Measurements from ENCODE around the gene ALX4. TPM values are rescaled to one million over a fixed set of nuclear protein-coding genes. Genes with fewer than 3 reads are reported as not detected.

The ALX4 gene
- total and polyA plus RNA-seq, 2 experiments from 2014 or later, result not detected

DNA sequence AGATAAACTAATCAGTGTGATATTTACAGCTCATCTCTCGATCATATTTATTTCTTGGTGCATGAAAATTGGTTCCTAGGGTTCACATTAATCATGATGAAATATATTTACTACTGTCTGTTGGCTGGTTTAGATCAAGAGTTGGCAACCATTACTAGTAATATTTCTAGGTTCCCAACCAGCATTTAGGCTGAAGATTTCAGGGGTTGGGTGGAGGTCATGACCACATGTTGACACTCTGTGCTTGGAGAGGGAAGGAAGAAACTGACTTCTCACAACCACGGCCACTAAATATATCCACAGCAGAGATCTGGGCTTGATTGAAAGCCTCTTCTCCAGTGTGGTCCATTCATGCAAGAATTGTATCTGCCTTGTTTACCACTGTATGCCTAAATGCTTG, 87.9 kb downstream of the ALX4 start:
- H3F3A ChIP-seq (replicated peaks; ENCODE audit: low read depth), result no peaks in the 10 kb centered on the region
- no peaks in the 10 kb centered on the region for H3K27me3 ChIP-seq (ENCODE audit: insufficient read depth)
- H3K27me3 Mint-ChIP-seq (ENCODE audit: insufficient read depth, low read depth, poor library complexity), result no peaks in the 10 kb centered on the region
- H4K20me1 ChIP-seq (replicated peaks; ENCODE audit: insufficient read depth), result no peaks in the 10 kb centered on the region
- no peak overlapping the region for H3K27ac Mint-ChIP-seq
- H3K9me3 Mint-ChIP-seq, result no peaks in the 10 kb centered on the region
- no peaks in the 10 kb centered on the region for H3K79me2 ChIP-seq (replicated peaks; ENCODE audit: insufficient read depth)
- H3K4me1 Mint-ChIP-seq, result no peaks in the 10 kb centered on the region
- no peaks in the 10 kb centered on the region for H3K36me3 Mint-ChIP-seq (ENCODE audit: low read depth)
- no peak overlapping the region for H2AFZ ChIP-seq
- no peak overlapping the region for H3K4me3 ChIP-seq
- no peaks in the 10 kb centered on the region; the same call in 1 of the 2 replicates for H3K9me2 ChIP-seq (ENCODE audit: insufficient read depth)
- TF ChIP-seq ZNF331 (CRISPR knock-in tag; IDR thresholded peaks at IDR 0.05; ENCODE audit: low read depth) (no peak), JUNB (IDR thresholded peaks at IDR 0.05; ENCODE audit: unreplicated experiment) (no peak), STAT1 (IDR thresholded peaks at IDR 0.05; ENCODE audit: unreplicated experiment) (no peak)
- TF ChIP-seq, protein P1, sequence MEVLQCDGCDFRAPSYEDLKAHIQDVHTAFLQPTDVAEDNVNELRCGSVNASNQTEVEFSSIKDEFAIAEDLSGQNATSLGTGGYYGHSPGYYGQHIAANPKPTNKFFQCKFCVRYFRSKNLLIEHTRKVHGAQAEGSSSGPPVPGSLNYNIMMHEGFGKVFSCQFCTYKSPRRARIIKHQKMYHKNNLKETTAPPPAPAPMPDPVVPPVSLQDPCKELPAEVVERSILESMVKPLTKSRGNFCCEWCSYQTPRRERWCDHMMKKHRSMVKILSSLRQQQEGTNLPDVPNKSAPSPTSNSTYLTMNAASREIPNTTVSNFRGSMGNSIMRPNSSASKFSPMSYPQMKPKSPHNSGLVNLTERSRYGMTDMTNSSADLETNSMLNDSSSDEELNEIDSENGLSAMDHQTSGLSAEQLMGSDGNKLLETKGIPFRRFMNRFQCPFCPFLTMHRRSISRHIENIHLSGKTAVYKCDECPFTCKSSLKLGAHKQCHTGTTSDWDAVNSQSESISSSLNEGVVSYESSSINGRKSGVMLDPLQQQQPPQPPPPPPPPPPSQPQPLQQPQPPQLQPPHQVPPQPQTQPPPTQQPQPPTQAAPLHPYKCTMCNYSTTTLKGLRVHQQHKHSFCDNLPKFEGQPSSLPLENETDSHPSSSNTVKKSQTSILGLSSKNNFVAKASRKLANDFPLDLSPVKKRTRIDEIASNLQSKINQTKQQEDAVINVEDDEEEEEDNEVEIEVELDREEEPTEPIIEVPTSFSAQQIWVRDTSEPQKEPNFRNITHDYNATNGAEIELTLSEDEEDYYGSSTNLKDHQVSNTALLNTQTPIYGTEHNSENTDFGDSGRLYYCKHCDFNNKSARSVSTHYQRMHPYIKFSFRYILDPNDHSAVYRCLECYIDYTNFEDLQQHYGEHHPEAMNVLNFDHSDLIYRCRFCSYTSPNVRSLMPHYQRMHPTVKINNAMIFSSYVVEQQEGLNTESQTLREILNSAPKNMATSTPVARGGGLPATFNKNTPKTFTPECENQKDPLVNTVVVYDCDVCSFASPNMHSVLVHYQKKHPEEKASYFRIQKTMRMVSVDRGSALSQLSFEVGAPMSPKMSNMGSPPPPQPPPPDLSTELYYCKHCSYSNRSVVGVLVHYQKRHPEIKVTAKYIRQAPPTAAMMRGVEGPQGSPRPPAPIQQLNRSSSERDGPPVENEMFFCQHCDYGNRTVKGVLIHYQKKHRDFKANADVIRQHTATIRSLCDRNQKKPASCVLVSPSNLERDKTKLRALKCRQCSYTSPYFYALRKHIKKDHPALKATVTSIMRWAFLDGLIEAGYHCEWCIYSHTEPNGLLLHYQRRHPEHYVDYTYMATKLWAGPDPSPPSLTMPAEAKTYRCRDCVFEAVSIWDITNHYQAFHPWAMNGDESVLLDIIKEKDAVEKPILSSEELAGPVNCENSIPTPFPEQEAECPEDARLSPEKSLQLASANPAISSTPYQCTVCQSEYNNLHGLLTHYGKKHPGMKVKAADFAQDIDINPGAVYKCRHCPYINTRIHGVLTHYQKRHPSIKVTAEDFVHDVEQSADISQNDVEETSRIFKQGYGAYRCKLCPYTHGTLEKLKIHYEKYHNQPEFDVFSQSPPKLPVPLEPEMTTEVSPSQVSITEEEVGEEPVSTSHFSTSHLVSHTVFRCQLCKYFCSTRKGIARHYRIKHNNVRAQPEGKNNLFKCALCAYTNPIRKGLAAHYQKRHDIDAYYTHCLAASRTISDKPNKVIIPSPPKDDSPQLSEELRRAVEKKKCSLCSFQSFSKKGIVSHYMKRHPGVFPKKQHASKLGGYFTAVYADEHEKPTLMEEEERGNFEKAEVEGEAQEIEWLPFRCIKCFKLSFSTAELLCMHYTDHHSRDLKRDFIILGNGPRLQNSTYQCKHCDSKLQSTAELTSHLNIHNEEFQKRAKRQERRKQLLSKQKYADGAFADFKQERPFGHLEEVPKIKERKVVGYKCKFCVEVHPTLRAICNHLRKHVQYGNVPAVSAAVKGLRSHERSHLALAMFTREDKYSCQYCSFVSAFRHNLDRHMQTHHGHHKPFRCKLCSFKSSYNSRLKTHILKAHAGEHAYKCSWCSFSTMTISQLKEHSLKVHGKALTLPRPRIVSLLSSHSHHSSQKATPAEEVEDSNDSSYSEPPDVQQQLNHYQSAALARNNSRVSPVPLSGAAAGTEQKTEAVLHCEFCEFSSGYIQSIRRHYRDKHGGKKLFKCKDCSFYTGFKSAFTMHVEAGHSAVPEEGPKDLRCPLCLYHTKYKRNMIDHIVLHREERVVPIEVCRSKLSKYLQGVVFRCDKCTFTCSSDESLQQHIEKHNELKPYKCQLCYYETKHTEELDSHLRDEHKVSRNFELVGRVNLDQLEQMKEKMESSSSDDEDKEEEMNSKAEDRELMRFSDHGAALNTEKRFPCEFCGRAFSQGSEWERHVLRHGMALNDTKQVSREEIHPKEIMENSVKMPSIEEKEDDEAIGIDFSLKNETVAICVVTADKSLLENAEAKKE (CRISPR knock-in tag; IDR thresholded peaks at IDR 0.05), result no peak
- no peak overlapping the region for H3K4me2 ChIP-seq
- H3K4me1 ChIP-seq (ENCODE audit: insufficient read depth), result no peaks in the 10 kb centered on the region
- ATAC-seq (no peak), DNase-seq (ENCODE audit: low spot score) (no peak)
- no peak overlapping the region for H3K4me3 Mint-ChIP-seq
- H3K36me3 ChIP-seq (ENCODE audit: insufficient read depth), result no peaks in the 10 kb centered on the region
- no peak overlapping the region for H3K27ac ChIP-seq (ENCODE audit: low read depth)

DNA sequence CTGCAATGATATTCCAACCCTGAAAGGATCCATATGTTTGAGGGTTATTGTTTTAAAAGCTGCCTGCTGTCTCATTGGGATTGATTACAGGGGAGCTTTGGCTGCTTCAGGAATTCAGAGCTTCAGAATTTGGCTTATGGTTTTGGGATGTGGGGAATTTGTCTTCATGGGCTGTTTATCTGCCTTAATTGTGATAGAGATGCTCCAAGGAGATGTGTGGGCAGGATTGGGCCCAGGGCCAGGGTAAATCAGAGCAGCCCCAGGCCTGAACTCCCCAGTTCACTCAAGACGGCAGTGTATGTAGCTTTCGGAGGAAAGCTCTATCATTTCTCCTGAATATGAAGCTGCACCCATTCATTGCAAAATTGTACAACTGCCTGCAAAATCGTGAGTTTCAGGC, 88.5 kb downstream of the ALX4 start:
- Mint-ChIP-seq H3K4me1 (no peaks in the 10 kb centered on the region), H3K27me3 (ENCODE audit: insufficient read depth, low read depth, poor library complexity) (no peaks in the 10 kb centered on the region), H3K27ac (no peak overlapping the region), H3K9me3 (no peaks in the 10 kb centered on the region), H3K36me3 (ENCODE audit: low read depth) (no peaks in the 10 kb centered on the region), H3K4me3 (no peak overlapping the region)
- no peaks in the 10 kb centered on the region for H4K20me1 ChIP-seq (replicated peaks; ENCODE audit: insufficient read depth)
- H3K79me2 ChIP-seq (replicated peaks; ENCODE audit: insufficient read depth), result no peaks in the 10 kb centered on the region
- no peak overlapping the region for H3K4me2 ChIP-seq
- ATAC-seq (no peak), DNase-seq (ENCODE audit: low spot score) (no peak)
- no peak overlapping the region for H2AFZ ChIP-seq
- H3K27ac ChIP-seq (ENCODE audit: low read depth), result no peak overlapping the region
- no peaks in the 10 kb centered on the region for H3K4me1 ChIP-seq (ENCODE audit: insufficient read depth)
- no peaks in the 10 kb centered on the region; the same call in 1 of the 2 replicates for H3K9me2 ChIP-seq (ENCODE audit: insufficient read depth)
- no peak overlapping the region for H3K4me3 ChIP-seq
- H3F3A ChIP-seq (replicated peaks; ENCODE audit: low read depth), result no peaks in the 10 kb centered on the region
- no peaks in the 10 kb centered on the region for H3K36me3 ChIP-seq (ENCODE audit: insufficient read depth)
- no peaks in the 10 kb centered on the region for H3K27me3 ChIP-seq (ENCODE audit: insufficient read depth)
- TF ChIP-seq, protein P2, sequence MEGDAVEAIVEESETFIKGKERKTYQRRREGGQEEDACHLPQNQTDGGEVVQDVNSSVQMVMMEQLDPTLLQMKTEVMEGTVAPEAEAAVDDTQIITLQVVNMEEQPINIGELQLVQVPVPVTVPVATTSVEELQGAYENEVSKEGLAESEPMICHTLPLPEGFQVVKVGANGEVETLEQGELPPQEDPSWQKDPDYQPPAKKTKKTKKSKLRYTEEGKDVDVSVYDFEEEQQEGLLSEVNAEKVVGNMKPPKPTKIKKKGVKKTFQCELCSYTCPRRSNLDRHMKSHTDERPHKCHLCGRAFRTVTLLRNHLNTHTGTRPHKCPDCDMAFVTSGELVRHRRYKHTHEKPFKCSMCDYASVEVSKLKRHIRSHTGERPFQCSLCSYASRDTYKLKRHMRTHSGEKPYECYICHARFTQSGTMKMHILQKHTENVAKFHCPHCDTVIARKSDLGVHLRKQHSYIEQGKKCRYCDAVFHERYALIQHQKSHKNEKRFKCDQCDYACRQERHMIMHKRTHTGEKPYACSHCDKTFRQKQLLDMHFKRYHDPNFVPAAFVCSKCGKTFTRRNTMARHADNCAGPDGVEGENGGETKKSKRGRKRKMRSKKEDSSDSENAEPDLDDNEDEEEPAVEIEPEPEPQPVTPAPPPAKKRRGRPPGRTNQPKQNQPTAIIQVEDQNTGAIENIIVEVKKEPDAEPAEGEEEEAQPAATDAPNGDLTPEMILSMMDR (conservative IDR thresholded peaks at IDR 0.05; ENCODE audit: low read depth in 2 of 2), result no peak
- TF ChIP-seq JUNB (IDR thresholded peaks at IDR 0.05; ENCODE audit: unreplicated experiment) (no peak), EZH2phosphoT487 (IDR thresholded peaks at IDR 0.05; ENCODE audit: unreplicated experiment) (no peak), POLR2AphosphoS5 (IDR thresholded peaks at IDR 0.05; ENCODE audit: low read depth) (no peak), NANOG (IDR thresholded peaks at IDR 0.05; ENCODE audit: borderline replicate concordance) (no peak)

Data from GM23338 (cell line).